GM20000 (cell line): ENCODE data around the gene IRAK4.

Experiments
- DNase-seq: peaks from one replicate; pipeline ENCODE4 v3.0.0; 2012; ENCODE audit warnings: low spot score
- CTCF ChIP-seq: IDR thresholded peaks from 2 replicates; pipeline ENCODE4 v1.5.1; 2012; ENCODE audit warnings: mild to moderate bottlenecking, control low read depth; ENCODE audit errors: extremely low read depth, missing control alignments

Gene IRAK4

GRCh38 chr12:43836475-43836989, 77.8 kb downstream of the IRAK4 start:
- peak; percentile 30 for DNase-seq
- no peak for TF ChIP-seq CTCF
